Caco-2 (cell line): ENCODE data around the gene ANO6. TPM values are rescaled to one million over a fixed set of nuclear protein-coding genes. Genes with fewer than 3 reads are reported as not detected.

Experiments
- BruUV-seq: library from RNA; stranded (reverse); fragments of 400-500 nt; replicated peaks from 2 replicates; lab custom pipeline; 2021; lab: Mats Ljungman, UMichigan
- CTCF ChIA-PET: fragments of 300-600 bp; sonication (Branson Sonifier 250); formaldehyde crosslinking; loops from one replicate; lab custom pipeline; 2022; ENCODE audit warnings: antibody characterized with exemption; lab: Charles Lee
- POLR2A ChIA-PET: fragments of 300-600 bp; sonication (Branson Sonifier 250); formaldehyde crosslinking; loops from one replicate; lab custom pipeline; 2022; ENCODE audit warnings: antibody characterized with exemption; lab: Charles Lee
- DNase-seq, 2 experiments: peaks; one replicate each; pipeline versions ENCODE4 v3.0.0 to v3.0.0-alpha.2; 2020 to 2022
- H3K27me3 ChIP-seq: replicated peaks from 2 replicates; pipeline ENCODE4 v1.6.0; 2011; ENCODE audit warnings: low read length; ENCODE audit not compliant: control insufficient read depth, insufficient read depth
- H3K36me3 ChIP-seq: 2 replicates; pipeline ENCODE4 v1.5.1; 2011; ENCODE audit warnings: low read length; ENCODE audit not compliant: control insufficient read depth, insufficient read depth
- H3K4me1 ChIP-seq: fragments of 250-450 bp; sonication (Bioruptor Pico); 2 replicates; pipeline ENCODE4 v1.5.1; 2020; ENCODE audit warnings: mild to moderate bottlenecking
- H3K4me3 ChIP-seq: 2 replicates; pipeline ENCODE4 v1.5.1; 2011; ENCODE audit warnings: low read depth, mild to moderate bottlenecking, control low read depth, low read length
- H3K9me3 ChIP-seq: fragments of 250-450 bp; sonication (Bioruptor Pico); 2 replicates; pipeline ENCODE4 v1.5.1; 2020; ENCODE audit warnings: mild to moderate bottlenecking, moderate library complexity
- H3K27ac Mint-ChIP-seq: one replicate; pipeline ENCODE4 v1.8.0; 2022; ENCODE audit warnings: mixed read lengths; ENCODE audit not compliant: unreplicated experiment
- H3K27me3 Mint-ChIP-seq: one replicate; pipeline ENCODE4 v1.8.0; 2022; ENCODE audit warnings: mixed read lengths; ENCODE audit not compliant: insufficient read depth, unreplicated experiment
- H3K36me3 Mint-ChIP-seq: one replicate; pipeline ENCODE4 v1.8.0; 2022; ENCODE audit warnings: mild to moderate bottlenecking, mixed read lengths; ENCODE audit not compliant: insufficient read depth, unreplicated experiment
- H3K4me1 Mint-ChIP-seq: one replicate; pipeline ENCODE4 v1.8.0; 2022; ENCODE audit warnings: low read depth, mixed read lengths; ENCODE audit not compliant: unreplicated experiment
- H3K4me3 Mint-ChIP-seq: one replicate; pipeline ENCODE4 v1.8.0; 2022; ENCODE audit warnings: mild to moderate bottlenecking, moderate library complexity, mixed read lengths; ENCODE audit not compliant: unreplicated experiment
- H3K9me3 Mint-ChIP-seq: one replicate; pipeline ENCODE4 v1.8.0; 2022; ENCODE audit warnings: mixed read lengths; ENCODE audit not compliant: unreplicated experiment
- CTCF ChIP-seq, 2 experiments: fragments of 200-600 bp in 1 of 2; IDR thresholded peaks; 1 replicate in 1 of 2; 2 replicates in 1 of 2; pipeline versions ENCODE4 v1.5.1 to v1.8.0; 2011 to 2022; ENCODE audit warnings: antibody characterized with exemption in 1 of 2, control low read depth in 1 of 2, inconsistent platforms in 1 of 2, low read depth in 1 of 2, low read length in 1 of 2, mild to moderate bottlenecking in 1 of 2, moderate library complexity in 1 of 2; ENCODE audit not compliant: insufficient read depth in 1 of 2, severe bottlenecking in 1 of 2, unreplicated experiment in 1 of 2
- intact Hi-C: fragments of 100-400 bp; cut with micrococcal nuclease; formaldehyde crosslinking; loops from one replicate; pipeline ENCODE4 v1.10.0; 2022; ENCODE audit not compliant: unreplicated experiment
- total RNA-seq: library from RNA; stranded (reverse); gene quantifications from 2 replicates; pipeline ENCODE4 v1.2.3, GENCODE V29; 2022

ANO6 gene
- total RNA-seq, 1 experiment from 2014 or later = 126 TPM

- H3K36me3 ChIP-seq = no peaks in the 10 kb centered on the region
- peaks cover under 1% of the 10 kb centered on the region; the same call in 1 of the 2 replicates for H3K9me3 ChIP-seq
- no peaks in the 10 kb centered on the region for H3K9me3 Mint-ChIP-seq
- intact Hi-C loops = loop anchor here (5.0 kb wide), 1 partner anchor 33 kb away; the partner anchor contains the start of gene ANO6
- peak overlapping the region; percentile 18 for H3K27ac Mint-ChIP-seq
- no peaks in the 10 kb centered on the region for H3K36me3 Mint-ChIP-seq
- ChIA-PET CTCF (interaction anchor here (0.6 to 1.7 kb wide), 4 partner anchors 9 to 204 kb away, joined by 3 to 11 read pairs (median 4); no protein-coding TSS in a partner anchor), POLR2A (interaction anchor here (0.6 kb wide), 1 partner anchor 15 kb away, joined by 3 read pairs; no protein-coding TSS in a partner anchor)
- DNase-seq = no peak
- no peak for TF ChIP-seq CTCF (IDR thresholded peaks at IDR 0.05; ENCODE audit: insufficient read depth in 1 of 2, low read depth in 1 of 2, low read length in 1 of 2, severe bottlenecking in 1 of 2, unreplicated experiment in 1 of 2)
- H3K4me3 Mint-ChIP-seq = no peak overlapping the region
- no TSS peak for BruUV-seq
- peaks cover 26% of the 10 kb centered on the region for H3K4me1 Mint-ChIP-seq
- H3K27me3 Mint-ChIP-seq = no peaks in the 10 kb centered on the region
- no peaks in the 10 kb centered on the region for H3K27me3 ChIP-seq
- no peak overlapping the region for H3K4me3 ChIP-seq
- H3K4me1 ChIP-seq = peaks cover 30% of the 10 kb centered on the region
Measured at GRCh38 chr12:45184147-45184963, 31.5 kb upstream of the ANO6 start.

GRCh38 chr12:45186762-45187161, 29.1 kb upstream of the ANO6 start:
- H3K9me3 Mint-ChIP-seq = no peaks in the 10 kb centered on the region
- ChIA-PET POLR2A (no interaction called here), CTCF (no interaction called here)
- Histone ChIP-seq H3K4me1 (peaks cover 52% of the 10 kb centered on the region), H3K27me3 (no peaks in the 10 kb centered on the region), H3K36me3 (0 out of 2 replicates have a peak, but pooled peaks cover 2% of the 10 kb centered on the region), H3K9me3 (no peaks in the 10 kb centered on the region), H3K4me3 (no peak overlapping the region)
- H3K4me3 Mint-ChIP-seq = no peak overlapping the region
- H3K27ac Mint-ChIP-seq = no peak overlapping the region
- no peak for TF ChIP-seq CTCF (IDR thresholded peaks at IDR 0.05; ENCODE audit: insufficient read depth in 1 of 2, low read depth in 1 of 2, low read length in 1 of 2, severe bottlenecking in 1 of 2, unreplicated experiment in 1 of 2)
- intact Hi-C loops = no loop called here
- no TSS peak for BruUV-seq
- no peak for DNase-seq
- H3K27me3 Mint-ChIP-seq = no peaks in the 10 kb centered on the region
- H3K36me3 Mint-ChIP-seq = peaks cover 2% of the 10 kb centered on the region
- peaks cover 36% of the 10 kb centered on the region for H3K4me1 Mint-ChIP-seq

- 0 out of 2 replicates have a peak, but pooled peaks cover 2% of the 10 kb centered on the region for H3K36me3 ChIP-seq
- intact Hi-C loops = loop anchor here (5.0 kb wide), 1 partner anchor 537 kb away; the partner anchor contains the start of gene ARID2
- Mint-ChIP-seq H3K4me3 (no peak overlapping the region), H3K4me1 (peaks cover 49% of the 10 kb centered on the region), H3K27me3 (no peaks in the 10 kb centered on the region), H3K36me3 (peaks cover 12% of the 10 kb centered on the region), H3K9me3 (no peaks in the 10 kb centered on the region), H3K27ac (peak overlapping the region; percentile 93)
- no peak for TF ChIP-seq CTCF (IDR thresholded peaks at IDR 0.05; ENCODE audit: insufficient read depth in 1 of 2, low read depth in 1 of 2, low read length in 1 of 2, severe bottlenecking in 1 of 2, unreplicated experiment in 1 of 2)
- DNase-seq = no peak
- POLR2A ChIA-PET = interaction anchor here (1.3 kb wide), 1 partner anchor 26 kb away, joined by 6 read pairs; the partner anchor contains the start of gene ANO6
- no peaks in the 10 kb centered on the region for H3K9me3 ChIP-seq
- CTCF ChIA-PET = interaction anchor here (1.4 kb wide), 1 partner anchor 26 kb away, joined by 3 read pairs; the partner anchor contains the start of gene ANO6
- H3K4me3 ChIP-seq = no peak overlapping the region
- peaks cover 57% of the 10 kb centered on the region for H3K4me1 ChIP-seq
- BruUV-seq = no TSS peak
- H3K27me3 ChIP-seq = no peaks in the 10 kb centered on the region
Measured at GRCh38 chr12:45189766-45190403, 26.0 kb upstream of the ANO6 start.
